Measurements from ENCODE around the gene DCLK1.

Gene DCLK1

DNA sequence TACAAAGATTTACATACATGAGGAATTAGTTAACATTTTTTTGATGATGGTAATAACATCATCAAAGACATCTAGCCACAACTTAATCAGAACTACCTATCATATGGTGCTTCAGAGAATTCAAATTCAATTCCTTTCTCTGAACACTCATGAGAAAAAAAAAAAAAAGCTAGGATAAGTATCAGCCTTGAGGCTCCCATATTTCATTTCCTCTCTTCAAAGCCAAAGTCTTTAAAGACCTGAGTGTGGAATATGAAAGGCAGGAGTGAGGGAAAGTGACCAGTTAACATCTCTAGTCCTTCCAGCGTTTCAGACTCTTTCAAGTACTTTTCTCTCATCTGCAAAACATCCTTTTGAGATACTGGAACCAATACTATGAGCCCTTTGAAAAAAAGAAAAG lies 137.5 kb downstream of the DCLK1 start:
- H3K9me2 ChIP-seq (replicated peaks; ENCODE audit: low read depth, low read length) = no peaks in the 10 kb centered on the region
- no peaks in the 10 kb centered on the region for H3K27me3 ChIP-seq (ENCODE audit: insufficient read depth, low read length, poor library complexity, severe bottlenecking)
- no peaks in the 10 kb centered on the region for H3K9me3 ChIP-seq (ENCODE audit: insufficient read depth, low read depth, low read length)
- no peaks in the 10 kb centered on the region for H3K79me2 ChIP-seq (ENCODE audit: insufficient read depth, low read length)
- no peaks in the 10 kb centered on the region for H3K36me3 ChIP-seq (ENCODE audit: insufficient read depth, low read length)
- H4K20me1 ChIP-seq (ENCODE audit: insufficient read depth, low read length, poor library complexity, severe bottlenecking) = no peaks in the 10 kb centered on the region
- no peak overlapping the region for H3K4me2 ChIP-seq (ENCODE audit: low read depth, low read length, poor library complexity, severe bottlenecking)
- H3K4me1 ChIP-seq (ENCODE audit: insufficient read depth, low read length, poor library complexity, severe bottlenecking) = no peaks in the 10 kb centered on the region
- no peaks in the 10 kb centered on the region for H3F3A ChIP-seq (ENCODE audit: low read depth)
- H3K4me3 ChIP-seq (ENCODE audit: low read length, poor library complexity, severe bottlenecking) = no peak overlapping the region
- no peak overlapping the region for H2AFZ ChIP-seq (ENCODE audit: low read length)
- no peak overlapping the region for H3K9ac ChIP-seq (ENCODE audit: low read depth, low read length, poor library complexity, severe bottlenecking)
- TF ChIP-seq, protein P1, sequence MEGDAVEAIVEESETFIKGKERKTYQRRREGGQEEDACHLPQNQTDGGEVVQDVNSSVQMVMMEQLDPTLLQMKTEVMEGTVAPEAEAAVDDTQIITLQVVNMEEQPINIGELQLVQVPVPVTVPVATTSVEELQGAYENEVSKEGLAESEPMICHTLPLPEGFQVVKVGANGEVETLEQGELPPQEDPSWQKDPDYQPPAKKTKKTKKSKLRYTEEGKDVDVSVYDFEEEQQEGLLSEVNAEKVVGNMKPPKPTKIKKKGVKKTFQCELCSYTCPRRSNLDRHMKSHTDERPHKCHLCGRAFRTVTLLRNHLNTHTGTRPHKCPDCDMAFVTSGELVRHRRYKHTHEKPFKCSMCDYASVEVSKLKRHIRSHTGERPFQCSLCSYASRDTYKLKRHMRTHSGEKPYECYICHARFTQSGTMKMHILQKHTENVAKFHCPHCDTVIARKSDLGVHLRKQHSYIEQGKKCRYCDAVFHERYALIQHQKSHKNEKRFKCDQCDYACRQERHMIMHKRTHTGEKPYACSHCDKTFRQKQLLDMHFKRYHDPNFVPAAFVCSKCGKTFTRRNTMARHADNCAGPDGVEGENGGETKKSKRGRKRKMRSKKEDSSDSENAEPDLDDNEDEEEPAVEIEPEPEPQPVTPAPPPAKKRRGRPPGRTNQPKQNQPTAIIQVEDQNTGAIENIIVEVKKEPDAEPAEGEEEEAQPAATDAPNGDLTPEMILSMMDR (conservative IDR thresholded peaks at IDR 0.05; ENCODE audit: low read length) = no peak
- no peak for TF ChIP-seq EZH2phosphoT487 (IDR thresholded peaks at IDR 0.05; ENCODE audit: borderline replicate concordance)

DNA sequence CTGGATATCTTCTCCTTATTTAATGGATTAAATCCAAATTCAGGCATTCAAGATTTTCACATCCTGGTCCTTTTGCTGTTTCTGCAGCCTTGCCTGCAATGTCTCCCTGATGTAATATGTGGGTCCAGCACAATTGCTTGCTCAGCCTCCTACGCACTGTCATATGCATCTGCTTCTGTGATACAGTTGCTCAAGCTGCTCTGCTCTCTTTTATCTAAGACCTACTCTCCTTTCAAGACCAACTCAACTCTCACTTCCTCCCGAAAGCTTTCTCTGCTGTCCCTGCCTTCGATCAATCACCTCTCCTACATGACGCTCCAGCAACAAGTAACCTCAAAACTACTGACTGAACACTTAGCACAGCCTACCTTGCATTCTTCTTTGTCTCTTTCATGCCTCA lies 138.2 kb downstream of the DCLK1 start:
- Histone ChIP-seq H3K79me2 (ENCODE audit: insufficient read depth, low read length) (no peaks in the 10 kb centered on the region), H3K9me3 (ENCODE audit: insufficient read depth, low read depth, low read length) (no peaks in the 10 kb centered on the region), H2AFZ (ENCODE audit: low read length) (no peak overlapping the region), H3K4me3 (ENCODE audit: low read length, poor library complexity, severe bottlenecking) (no peak overlapping the region), H3F3A (ENCODE audit: low read depth) (no peaks in the 10 kb centered on the region), H3K9me2 (replicated peaks; ENCODE audit: low read depth, low read length) (no peaks in the 10 kb centered on the region), H3K9ac (ENCODE audit: low read depth, low read length, poor library complexity, severe bottlenecking) (no peak overlapping the region), H3K4me2 (ENCODE audit: low read depth, low read length, poor library complexity, severe bottlenecking) (no peak overlapping the region), H4K20me1 (ENCODE audit: insufficient read depth, low read length, poor library complexity, severe bottlenecking) (no peaks in the 10 kb centered on the region), H3K27me3 (ENCODE audit: insufficient read depth, low read length, poor library complexity, severe bottlenecking) (no peaks in the 10 kb centered on the region), H3K4me1 (ENCODE audit: insufficient read depth, low read length, poor library complexity, severe bottlenecking) (no peaks in the 10 kb centered on the region), H3K36me3 (ENCODE audit: insufficient read depth, low read length) (no peaks in the 10 kb centered on the region)
- TF ChIP-seq, protein P1 (conservative IDR thresholded peaks at IDR 0.05; ENCODE audit: low read length) = no peak
- no peak for TF ChIP-seq EZH2phosphoT487 (IDR thresholded peaks at IDR 0.05; ENCODE audit: borderline replicate concordance)

DNA sequence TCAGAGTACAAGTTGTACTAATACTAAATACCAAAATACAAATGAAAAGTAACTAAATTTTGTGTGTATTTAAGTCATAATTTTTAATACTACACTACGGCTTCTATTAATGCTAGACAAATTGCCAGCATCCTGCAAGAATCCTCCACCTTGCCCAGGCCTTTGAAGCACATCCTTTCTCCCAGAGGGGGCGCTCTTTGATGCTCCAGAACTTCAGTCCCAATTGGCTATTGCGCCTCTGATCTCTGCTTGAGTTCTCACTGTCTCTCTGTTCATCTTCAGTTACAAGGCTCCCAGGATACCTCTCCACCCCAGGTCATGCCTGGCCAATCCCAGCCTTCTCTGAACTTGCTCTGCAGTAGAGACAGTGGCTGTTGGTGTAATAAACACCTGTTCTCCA lies 141.0 kb downstream of the DCLK1 start:
- Histone ChIP-seq H3K9me3 (ENCODE audit: insufficient read depth, low read depth, low read length) (no peaks in the 10 kb centered on the region), H3K4me3 (ENCODE audit: low read length, poor library complexity, severe bottlenecking) (no peak overlapping the region), H3K4me2 (ENCODE audit: low read depth, low read length, poor library complexity, severe bottlenecking) (no peak overlapping the region), H3K9me2 (replicated peaks; ENCODE audit: low read depth, low read length) (no peaks in the 10 kb centered on the region), H3K36me3 (ENCODE audit: insufficient read depth, low read length) (no peaks in the 10 kb centered on the region), H2AFZ (ENCODE audit: low read length) (no peak overlapping the region), H3K4me1 (ENCODE audit: insufficient read depth, low read length, poor library complexity, severe bottlenecking) (no peaks in the 10 kb centered on the region), H3K79me2 (ENCODE audit: insufficient read depth, low read length) (no peaks in the 10 kb centered on the region), H3K9ac (ENCODE audit: low read depth, low read length, poor library complexity, severe bottlenecking) (no peak overlapping the region), H3F3A (ENCODE audit: low read depth) (no peaks in the 10 kb centered on the region), H4K20me1 (ENCODE audit: insufficient read depth, low read length, poor library complexity, severe bottlenecking) (no peaks in the 10 kb centered on the region), H3K27me3 (ENCODE audit: insufficient read depth, low read length, poor library complexity, severe bottlenecking) (no peaks in the 10 kb centered on the region)
- TF ChIP-seq, protein P1 (conservative IDR thresholded peaks at IDR 0.05; ENCODE audit: low read length) = no peak; the same call in 1 of the 2 replicates
- TF ChIP-seq EZH2phosphoT487 (IDR thresholded peaks at IDR 0.05; ENCODE audit: borderline replicate concordance) = no peak

Data from Loucy (cell line).